ENCODE results near the gene TNIP1.
A peak's percentile ranks its signal among the peaks of the same experiment; 100 is the strongest.

TNIP1 gene

DNA sequence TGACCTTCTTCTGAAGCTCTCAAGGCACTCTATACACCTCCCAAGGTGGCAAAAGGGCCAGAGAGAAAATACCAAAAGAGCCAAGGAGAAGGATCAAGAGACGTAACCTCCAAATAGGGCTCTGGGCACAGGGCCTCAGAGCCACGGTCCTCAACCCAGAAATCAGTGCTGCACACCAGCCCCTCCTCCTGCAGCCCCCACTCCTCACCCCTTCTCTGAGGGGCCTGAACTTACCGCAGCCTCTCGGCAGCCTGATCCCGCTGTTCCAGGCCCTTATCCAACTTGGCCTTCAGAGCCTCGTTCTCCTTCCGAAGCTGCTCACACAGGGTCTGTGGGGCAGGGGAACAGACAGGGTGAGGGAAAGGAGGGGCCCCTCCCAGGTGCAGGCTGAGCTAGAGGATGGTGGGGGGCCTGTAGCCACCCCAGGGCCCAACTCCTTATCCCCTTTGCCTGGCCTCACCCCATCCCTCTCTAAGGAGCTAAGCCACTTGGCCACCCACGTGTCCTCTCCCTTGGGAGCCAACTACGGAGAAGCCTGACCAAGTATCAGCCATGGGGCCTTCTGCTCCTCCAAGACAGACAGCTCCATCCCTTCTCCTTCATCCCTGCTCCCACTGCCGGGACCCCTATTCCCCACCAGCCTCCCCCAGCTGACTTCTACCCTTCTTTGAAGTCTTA is 28.8 kb downstream of the TNIP1 start:
- no peak for DNase-seq (ENCODE audit: low read depth)
- H3K4me3 ChIP-seq (ENCODE audit: low read depth, low read length): no peak overlapping the region

GRCh38 chr5:151051066-151051930 is 29.5 kb downstream of the TNIP1 start:
- no peak overlapping the region for H3K4me3 ChIP-seq (ENCODE audit: low read depth, low read length)
- DNase-seq (ENCODE audit: low read depth): peak; percentile 39

DNA sequence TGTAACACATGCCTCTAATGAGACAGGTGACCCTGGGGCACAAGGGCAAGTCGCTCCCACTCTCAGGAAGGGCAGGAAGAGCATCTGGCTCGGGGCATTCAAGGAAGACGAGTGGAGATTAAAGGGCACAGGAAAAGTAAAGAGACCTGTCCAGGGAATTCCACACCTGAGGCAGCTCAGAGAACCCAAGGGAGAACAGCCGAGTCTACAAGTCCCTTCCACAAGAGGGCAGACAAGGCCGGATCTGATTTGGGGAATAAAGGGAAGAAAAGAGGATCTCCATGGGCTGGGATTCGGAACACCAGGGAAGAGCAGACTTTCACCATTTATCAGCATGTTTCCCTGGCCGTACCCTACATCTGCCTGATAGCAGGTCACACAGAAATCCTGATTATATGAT is 32.3 kb downstream of the TNIP1 start:
- H3K4me3 ChIP-seq (ENCODE audit: low read depth, low read length): no peak overlapping the region
- DNase-seq (ENCODE audit: low read depth): no peak

DNA sequence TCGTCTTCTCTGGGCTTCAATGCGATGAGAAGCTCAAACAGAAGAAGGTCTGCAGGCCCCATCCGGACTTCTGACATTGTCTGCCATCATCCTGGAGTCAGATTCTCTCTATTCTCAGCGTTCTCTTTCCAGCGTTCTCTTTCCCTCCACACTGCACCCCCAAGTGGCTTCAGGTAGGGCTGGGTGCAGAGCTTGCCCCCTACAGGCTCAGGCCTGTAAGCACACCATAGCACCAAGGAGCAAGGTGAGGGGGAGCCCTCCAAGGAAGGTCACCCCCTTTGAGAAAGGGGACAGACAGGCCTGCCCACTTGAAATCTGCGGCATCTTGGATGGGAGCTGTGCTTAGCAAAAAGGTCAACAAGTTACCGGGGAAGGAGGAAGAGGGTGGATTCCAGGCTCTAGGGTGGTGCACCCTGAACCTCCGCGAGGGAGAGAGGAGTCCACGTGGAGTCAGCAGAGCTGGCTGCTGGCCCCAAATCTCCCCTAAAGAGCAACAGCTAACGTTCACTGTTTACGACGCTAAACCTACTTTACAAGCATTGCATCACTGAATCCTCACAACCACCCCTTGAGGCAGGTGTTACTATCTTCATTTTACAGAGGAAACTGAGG is 32.9 kb downstream of the TNIP1 start:
- H3K4me3 ChIP-seq (ENCODE audit: low read depth, low read length): no peak overlapping the region
- DNase-seq (ENCODE audit: low read depth): no peak

- H3K4me3 ChIP-seq (ENCODE audit: low read depth, low read length): no peak overlapping the region
- DNase-seq (ENCODE audit: low read depth): no peak
These were observed 38.3 kb downstream of the TNIP1 start for GRCh38 chr5:151042453-151043093.

DNA sequence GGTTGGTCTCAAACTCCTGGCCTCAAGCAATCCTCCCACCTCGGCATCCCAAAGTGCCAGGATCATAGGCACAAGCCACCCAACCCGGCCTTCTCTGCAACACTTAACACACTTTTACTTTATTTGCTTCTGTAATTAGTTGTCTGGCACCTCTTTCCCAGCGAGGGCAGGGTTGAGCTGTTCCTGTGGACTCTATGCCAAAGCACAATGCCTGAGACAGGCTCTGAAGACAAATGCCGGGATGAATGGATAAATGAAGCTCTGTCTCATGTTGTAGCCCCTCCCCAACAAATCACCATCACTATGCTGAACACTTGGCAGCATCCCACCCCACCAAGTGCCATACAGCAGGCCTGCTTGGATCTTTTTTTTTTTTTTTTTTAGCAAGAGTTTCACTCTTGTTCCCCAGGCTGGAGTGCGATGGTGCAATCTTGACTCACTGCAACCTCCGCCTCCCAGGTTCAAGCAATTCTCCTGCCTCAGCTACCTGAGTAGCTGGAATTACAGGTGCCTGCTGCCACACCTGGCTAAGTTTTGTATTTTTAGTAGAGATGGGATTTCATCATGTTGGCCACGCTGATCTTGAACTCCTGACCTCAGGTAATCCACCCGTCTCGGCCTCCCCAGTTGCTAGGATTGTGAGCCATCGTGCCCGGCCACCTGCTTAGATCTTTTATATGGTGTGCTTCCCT is 39.1 kb downstream of the TNIP1 start:
- H3K4me3 ChIP-seq (ENCODE audit: low read depth, low read length): no peak overlapping the region
- no peak for DNase-seq (ENCODE audit: low read depth)

DNA sequence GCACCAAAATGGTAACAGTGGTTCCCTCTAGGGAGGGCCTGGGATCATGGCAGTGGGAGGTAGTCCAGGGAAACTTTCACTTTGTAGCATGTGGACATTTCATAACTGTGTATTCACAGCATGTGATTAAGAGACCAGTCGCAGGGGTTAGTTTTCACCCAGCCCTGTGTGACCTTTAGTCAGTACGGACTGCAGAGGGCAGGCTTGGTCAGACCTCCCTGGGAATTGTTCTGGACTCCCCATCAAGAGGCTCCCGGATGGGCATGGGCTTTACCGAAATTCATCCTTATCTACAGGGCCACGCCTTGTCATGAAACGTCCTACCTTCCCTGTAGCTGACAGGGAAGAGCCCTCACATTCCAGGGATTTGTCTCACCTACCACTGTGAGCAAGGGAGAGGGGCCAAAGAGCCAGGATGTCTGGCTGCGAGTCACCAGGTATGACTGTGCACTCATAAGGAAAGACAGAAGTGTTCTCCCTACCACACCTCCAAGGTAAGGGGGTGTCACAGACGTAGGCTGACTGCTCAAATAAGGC is 40.6 kb downstream of the TNIP1 start:
- no peak for DNase-seq (ENCODE audit: low read depth)
- H3K4me3 ChIP-seq (ENCODE audit: low read depth, low read length): no peak overlapping the region

DNA sequence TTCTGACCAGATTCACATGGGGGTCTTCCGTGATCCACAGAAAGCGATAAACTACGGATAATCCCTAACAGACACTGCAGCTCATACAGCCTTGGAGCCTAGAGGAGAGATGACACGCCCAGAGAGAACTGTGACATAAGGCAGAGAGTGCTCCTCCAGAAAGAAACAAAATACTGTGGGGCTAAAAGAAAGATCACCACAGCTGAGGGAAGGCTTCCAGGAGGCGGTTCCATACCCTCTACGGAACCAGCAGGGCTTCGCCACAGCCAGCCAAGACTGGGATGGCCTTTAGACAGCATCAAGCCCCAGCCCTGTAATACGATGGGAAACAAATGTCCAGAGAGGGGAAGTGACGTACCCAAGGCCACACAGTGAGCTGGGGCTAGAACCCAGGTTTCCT is 41.2 kb downstream of the TNIP1 start:
- no peak overlapping the region for H3K4me3 ChIP-seq (ENCODE audit: low read depth, low read length)
- DNase-seq (ENCODE audit: low read depth): no peak

GRCh38 chr5:151038801-151039238 is 42.0 kb downstream of the TNIP1 start:
- DNase-seq (ENCODE audit: low read depth): no peak
- H3K4me3 ChIP-seq (ENCODE audit: low read depth, low read length): no peak overlapping the region

DNA sequence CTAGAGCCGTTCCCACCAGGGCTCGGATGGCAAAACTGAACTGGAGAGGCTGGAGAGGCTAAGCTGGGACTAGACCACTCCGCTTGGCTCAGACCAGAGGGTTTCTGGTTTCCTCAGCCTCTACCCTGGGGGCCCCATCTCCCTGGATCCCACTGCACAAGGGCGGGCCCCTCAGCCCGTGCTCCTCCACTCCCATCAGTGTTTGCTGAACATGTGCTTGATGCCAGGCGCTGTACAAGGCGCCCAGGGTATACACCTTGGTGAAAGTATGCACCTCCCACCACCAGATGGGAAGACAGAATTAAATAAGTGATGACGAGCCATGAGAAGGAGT is 42.5 kb downstream of the TNIP1 start:
- H3K4me3 ChIP-seq (ENCODE audit: low read depth, low read length): no peak overlapping the region
- no peak for DNase-seq (ENCODE audit: low read depth)

DNA sequence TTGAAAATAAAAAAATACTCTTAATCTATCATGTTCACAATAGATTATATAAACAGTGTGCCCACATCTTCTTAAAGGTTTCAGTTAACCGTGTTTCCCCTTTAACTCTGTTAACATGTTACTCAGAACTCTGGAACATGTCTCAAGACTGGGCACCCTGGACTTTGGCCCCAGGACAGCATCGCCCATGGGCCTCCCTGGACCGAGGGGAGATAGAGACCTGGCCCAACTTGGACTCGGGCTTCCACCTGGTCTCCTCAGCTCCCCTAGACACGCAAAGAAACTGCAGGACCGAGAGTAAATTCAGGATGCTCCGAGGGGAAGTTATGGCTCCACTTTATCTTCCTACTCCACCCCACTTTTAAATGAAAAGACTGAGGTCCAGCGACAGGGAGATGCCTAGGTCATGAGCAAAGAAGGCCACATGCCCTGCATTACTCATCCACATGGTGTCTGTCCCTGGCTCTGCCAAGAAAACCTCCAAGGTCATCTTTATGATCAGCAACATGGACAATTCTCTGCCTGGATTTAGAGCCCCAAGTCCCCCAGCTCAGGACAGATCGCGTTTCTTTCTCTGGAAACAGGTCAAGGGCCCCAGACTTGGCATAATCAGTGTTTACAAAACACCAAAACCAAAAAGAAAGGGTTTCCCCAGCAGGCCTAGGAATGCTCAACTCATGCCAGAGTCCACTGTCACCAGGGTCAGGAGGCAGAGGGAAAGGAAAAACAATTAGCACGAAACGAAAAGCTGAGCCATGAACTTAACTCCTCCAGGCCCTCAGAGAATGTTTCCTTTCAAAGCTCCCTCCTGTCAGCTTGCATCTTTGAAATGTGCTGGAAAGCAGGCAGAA is 43.0 kb downstream of the TNIP1 start:
- no peak overlapping the region for H3K4me3 ChIP-seq (ENCODE audit: low read depth, low read length)
- DNase-seq (ENCODE audit: low read depth): no peak

DNA sequence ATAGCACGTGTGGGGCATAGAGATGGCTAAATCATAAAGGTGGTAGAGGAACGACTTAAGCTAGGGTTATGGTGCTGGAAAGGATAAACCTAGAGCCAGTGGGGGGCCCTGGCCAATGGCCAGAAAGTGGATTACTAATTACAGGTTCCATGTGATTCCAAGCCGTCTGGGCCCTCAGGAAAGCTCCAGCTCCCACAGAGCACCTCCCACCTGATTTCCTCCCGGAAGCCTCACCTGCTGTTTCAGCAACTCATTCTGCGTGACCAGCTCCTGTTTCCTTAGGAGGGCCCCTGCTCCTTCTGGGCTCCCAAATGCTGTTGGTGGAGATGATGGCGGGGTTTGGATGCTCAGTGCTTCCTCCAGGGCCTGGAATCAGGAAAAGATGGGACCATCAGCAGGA is 44.3 kb downstream of the TNIP1 start:
- DNase-seq (ENCODE audit: low read depth): no peak
- no peak overlapping the region for H3K4me3 ChIP-seq (ENCODE audit: low read depth, low read length)

DNA sequence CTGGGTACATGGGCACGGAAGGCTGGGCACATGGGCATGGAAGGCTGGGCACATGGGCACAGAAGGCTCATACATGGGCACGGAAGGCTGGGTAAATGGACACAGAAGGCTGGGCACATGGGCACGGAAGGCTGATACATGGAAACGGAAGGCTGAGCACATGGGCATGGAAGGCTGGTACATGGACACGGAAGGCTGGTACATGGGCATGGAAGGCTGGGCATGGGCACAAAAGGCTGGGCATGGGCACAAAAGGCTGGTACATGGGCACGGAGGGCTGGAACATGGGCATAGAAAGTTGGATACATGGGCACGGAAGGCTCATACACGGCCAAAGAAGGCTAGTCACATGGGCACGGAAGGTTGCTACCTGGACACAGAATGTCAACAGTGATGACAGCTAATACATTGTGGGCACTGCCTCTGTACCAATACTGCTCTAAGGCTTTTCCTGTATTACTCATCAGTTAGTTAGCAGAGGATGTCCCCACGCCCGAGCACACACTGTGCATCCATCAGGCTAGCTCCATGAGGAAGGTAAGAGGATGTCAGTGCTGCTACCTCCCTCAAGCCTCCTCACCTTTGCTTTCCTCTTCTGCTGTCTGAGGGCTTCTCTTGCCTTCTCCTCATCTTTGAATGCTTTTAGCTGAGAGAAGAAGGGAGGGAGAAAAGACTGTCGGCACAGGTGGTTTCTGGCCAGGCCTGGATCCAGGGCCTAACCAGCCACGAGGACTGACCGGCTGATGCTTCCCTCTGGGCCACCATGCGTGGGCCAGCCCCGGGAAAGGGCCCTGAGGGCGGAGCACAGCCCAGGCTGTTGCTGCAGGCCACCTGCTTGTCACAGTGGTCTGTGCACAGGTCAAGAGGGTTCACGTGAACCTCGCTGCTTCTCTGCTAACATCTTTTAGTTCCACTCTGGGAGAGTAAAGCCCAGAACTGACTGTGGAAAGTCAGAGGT is 46.1 kb downstream of the TNIP1 start:
- H3K4me3 ChIP-seq (ENCODE audit: low read depth, low read length): no peak overlapping the region
- DNase-seq (ENCODE audit: low read depth): no peak

GRCh38 chr5:151033217-151033934 is 47.5 kb downstream of the TNIP1 start:
- H3K4me3 ChIP-seq (ENCODE audit: low read depth, low read length): no peak overlapping the region

GRCh38 chr5:151031554-151031953 is 49.3 kb downstream of the TNIP1 start:
- DNase-seq (ENCODE audit: low read depth): no peak
- no peak overlapping the region for H3K4me3 ChIP-seq (ENCODE audit: low read depth, low read length)

More at GRCh38 chr5:151033217-151033934, 47.5 kb downstream of the TNIP1 start:
- DNase-seq (ENCODE audit: low read depth): no peak

DNA sequence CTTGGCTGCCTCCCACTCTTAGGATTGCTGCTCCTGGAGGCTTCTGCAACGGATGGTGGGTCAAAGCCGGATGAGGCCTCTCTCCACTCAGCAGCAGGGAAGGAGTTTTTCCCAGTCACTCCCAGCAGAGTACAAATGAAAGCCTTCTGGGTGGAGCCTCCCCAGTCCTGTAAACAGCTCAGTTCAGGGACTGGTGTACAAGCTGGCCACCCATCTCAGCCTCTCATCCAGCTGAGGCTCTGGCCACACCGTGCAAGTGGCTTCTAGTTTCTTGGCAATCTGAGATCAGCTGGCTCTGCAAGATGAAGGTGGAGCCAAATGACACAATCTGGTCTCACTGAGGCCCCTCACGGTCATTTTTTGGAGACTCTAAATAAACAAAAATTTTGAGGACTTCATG is 50.5 kb downstream of the TNIP1 start:
- DNase-seq (ENCODE audit: low read depth): no peak
- H3K4me3 ChIP-seq (ENCODE audit: low read depth, low read length): no peak overlapping the region

- no peak overlapping the region for H3K4me3 ChIP-seq (ENCODE audit: low read depth, low read length)
- no peak for DNase-seq (ENCODE audit: low read depth)
These were observed 50.8 kb downstream of the TNIP1 start for GRCh38 chr5:151030056-151030336.

Measured in skeletal muscle cell (primary cell).